OCI-LY7 (cell line): ENCODE data around the gene SMYD3. TPM values are rescaled to one million over a fixed set of nuclear protein-coding genes. Genes with fewer than 3 reads are reported as not detected.
"Not testable (repeated sequence)": the region's sequence is repeated elsewhere in the genome, so short reads cannot be mapped to it uniquely, and the experiment has no call there.

Experiments
- BruUV-seq: library from RNA; stranded (reverse); fragments of 400-500 nt; replicated peaks from 2 replicates; lab custom pipeline; 2021; lab: Mats Ljungman, UMichigan
- CTCF ChIA-PET: fragments of 300-600 bp; sonication (Branson Sonifier 250); formaldehyde crosslinking; loops from one replicate; lab custom pipeline; 2022; ENCODE audit warnings: antibody characterized with exemption; ENCODE audit not compliant: unreplicated experiment; lab: Charles Lee
- POLR2A ChIA-PET: fragments of 300-600 bp; sonication (Branson Sonifier 250); formaldehyde crosslinking; loops from one replicate; lab custom pipeline; 2022; ENCODE audit warnings: antibody characterized with exemption; lab: Charles Lee
- DNase-seq: peaks from one replicate; pipeline ENCODE4 v3.0.0-alpha.2; 2015; ENCODE audit warnings: low spot score
- H2AFZ ChIP-seq: fragments of 200-600 bp; sonication (generic), shearing (Covaris generic); 2 replicates; pipeline ENCODE4 v1.6.1; 2014; ENCODE audit warnings: mild to moderate bottlenecking, antibody characterized with exemption, low read length, moderate library complexity
- H3K27ac ChIP-seq: fragments of 200-600 bp; sonication (generic); 2 replicates; pipeline ENCODE4 v1.5.1; 2014; ENCODE audit warnings: mixed run types, low read depth, mild to moderate bottlenecking, moderate library complexity, low read length, inconsistent platforms; ENCODE audit not compliant: poor library complexity, severe bottlenecking
- H3K36me3 ChIP-seq: fragments of 200-600 bp; sonication (generic); 2 replicates; pipeline ENCODE4 v1.6.1; 2014; ENCODE audit warnings: mild to moderate bottlenecking, antibody characterized with exemption, low read length, moderate library complexity, mixed read lengths; ENCODE audit not compliant: insufficient read depth
- H3K4me1 ChIP-seq: fragments of 200-600 bp; sonication (generic); 2 replicates; pipeline ENCODE4 v1.5.1; 2014; ENCODE audit warnings: mild to moderate bottlenecking, low read length; ENCODE audit not compliant: insufficient read depth, poor library complexity, severe bottlenecking
- H3K4me2 ChIP-seq: fragments of 200-600 bp; sonication (generic); 2 replicates; pipeline ENCODE4 v1.6.1; 2014; ENCODE audit warnings: mild to moderate bottlenecking, low read length
- H3K4me3 ChIP-seq: fragments of 200-600 bp; sonication (generic); 2 replicates; pipeline ENCODE4 v1.5.1; 2014; ENCODE audit warnings: mild to moderate bottlenecking, low read depth, low read length; ENCODE audit not compliant: poor library complexity, severe bottlenecking
- H3K79me2 ChIP-seq: fragments of 200-600 bp; sonication (generic); 2 replicates; pipeline ENCODE4 v1.6.1; 2016; ENCODE audit warnings: low read depth, mild to moderate bottlenecking, low read length, moderate library complexity, mixed read lengths; ENCODE audit not compliant: insufficient read depth
- H3K9me2 ChIP-seq: fragments of 200-600 bp; sonication (generic); 2 replicates; pipeline ENCODE4 v1.6.1; 2016; ENCODE audit warnings: mild to moderate bottlenecking, low read length, mixed read lengths; ENCODE audit not compliant: insufficient read depth
- H3K9me3 ChIP-seq: fragments of 200-600 bp; sonication (generic); 2 replicates; pipeline ENCODE4 v1.6.1; 2014; ENCODE audit warnings: mild to moderate bottlenecking, mixed run types, low read length, mixed read lengths
- H4K20me1 ChIP-seq: fragments of 200-600 bp; sonication (generic); 2 replicates; pipeline ENCODE4 v1.6.1; 2014; ENCODE audit warnings: mild to moderate bottlenecking, antibody characterized with exemption, low read length, moderate library complexity, mixed read lengths; ENCODE audit not compliant: insufficient read depth
- EZH2phosphoT487 ChIP-seq: fragments of 200-600 bp; sonication (generic); IDR thresholded peaks from 2 replicates; pipeline ENCODE4 v1.6.1; 2018; ENCODE audit warnings: low read depth, borderline replicate concordance, mild to moderate bottlenecking, mixed run types, antibody characterized with exemption, low read length, moderate library complexity, mixed read lengths
- intact Hi-C: fragments of 100-400 bp; cut with micrococcal nuclease; formaldehyde crosslinking; loops from one replicate; pipeline ENCODE4 v1.10.0; 2022; ENCODE audit not compliant: unreplicated experiment
- total RNA-seq, 2 experiments: library from RNA; depleted of rRNA in 1 of 2; stranded (reverse); fragments of >200 nt in 1 of 2; shearing (Covaris generic) in 1 of 2; gene quantifications; 2 replicates each; pipeline ENCODE4 v1.2.3, GENCODE V29; 2014 to 2022
- TF ChIP-seq, protein P1 (sequence below): fragments of 200-600 bp; sonication (generic); conservative IDR thresholded peaks from 2 replicates; pipeline ENCODE4 v1.5.1; 2014; ENCODE audit warnings: mild to moderate bottlenecking, antibody characterized with exemption, low read length, moderate library complexity, mixed read lengths

SMYD3 gene
- total RNA-seq, 2 experiments from 2014 or later, result 28.9 to 34.5 TPM

- POLR2A ChIA-PET, result interaction anchor here (1.8 kb wide), 1 partner anchor 11 kb away, joined by 7 read pairs; no protein-coding TSS in a partner anchor
- H3K4me3 ChIP-seq, result no peak overlapping the region
- CTCF ChIA-PET, result no interaction called here
- DNase-seq, result no peak
- no peak overlapping the region for H2AFZ ChIP-seq
- BruUV-seq, result no TSS peak
- no peaks in the 10 kb centered on the region for H3K9me2 ChIP-seq
- no peak overlapping the region for H3K27ac ChIP-seq
- H3K79me2 ChIP-seq, result no peaks in the 10 kb centered on the region
- no peaks in the 10 kb centered on the region for H3K9me3 ChIP-seq
- H3K4me1 ChIP-seq, result peaks cover 4% of the 10 kb centered on the region
- no peak overlapping the region for H3K4me2 ChIP-seq
- no peaks in the 10 kb centered on the region for H3K36me3 ChIP-seq
- intact Hi-C loops, result no loop called here
- TF ChIP-seq EZH2phosphoT487, result no peak
- TF ChIP-seq, protein P1, sequence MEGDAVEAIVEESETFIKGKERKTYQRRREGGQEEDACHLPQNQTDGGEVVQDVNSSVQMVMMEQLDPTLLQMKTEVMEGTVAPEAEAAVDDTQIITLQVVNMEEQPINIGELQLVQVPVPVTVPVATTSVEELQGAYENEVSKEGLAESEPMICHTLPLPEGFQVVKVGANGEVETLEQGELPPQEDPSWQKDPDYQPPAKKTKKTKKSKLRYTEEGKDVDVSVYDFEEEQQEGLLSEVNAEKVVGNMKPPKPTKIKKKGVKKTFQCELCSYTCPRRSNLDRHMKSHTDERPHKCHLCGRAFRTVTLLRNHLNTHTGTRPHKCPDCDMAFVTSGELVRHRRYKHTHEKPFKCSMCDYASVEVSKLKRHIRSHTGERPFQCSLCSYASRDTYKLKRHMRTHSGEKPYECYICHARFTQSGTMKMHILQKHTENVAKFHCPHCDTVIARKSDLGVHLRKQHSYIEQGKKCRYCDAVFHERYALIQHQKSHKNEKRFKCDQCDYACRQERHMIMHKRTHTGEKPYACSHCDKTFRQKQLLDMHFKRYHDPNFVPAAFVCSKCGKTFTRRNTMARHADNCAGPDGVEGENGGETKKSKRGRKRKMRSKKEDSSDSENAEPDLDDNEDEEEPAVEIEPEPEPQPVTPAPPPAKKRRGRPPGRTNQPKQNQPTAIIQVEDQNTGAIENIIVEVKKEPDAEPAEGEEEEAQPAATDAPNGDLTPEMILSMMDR, result no peak
- H4K20me1 ChIP-seq, result no peaks in the 10 kb centered on the region
Observed at GRCh38 chr1:245825128-245825901, 681.8 kb downstream of the SMYD3 start.

GRCh38 chr1:245823408-245824147, 683.5 kb downstream of the SMYD3 start:
- TF ChIP-seq, protein P1, result no peak
- TF ChIP-seq EZH2phosphoT487, result no peak
- intact Hi-C loops, result no loop called here
- no peaks in the 10 kb centered on the region for H4K20me1 ChIP-seq
- ChIA-PET CTCF (no interaction called here), POLR2A (interaction anchor here (1.8 kb wide), 1 partner anchor 9 kb away, joined by 7 read pairs; no protein-coding TSS in a partner anchor)
- no peaks in the 10 kb centered on the region for H3K9me2 ChIP-seq
- H3K79me2 ChIP-seq, result no peaks in the 10 kb centered on the region
- H3K9me3 ChIP-seq, result no peaks in the 10 kb centered on the region
- DNase-seq, result no peak
- H3K27ac ChIP-seq, result no peak overlapping the region
- no peaks in the 10 kb centered on the region for H3K4me1 ChIP-seq
- H3K4me2 ChIP-seq, result no peak overlapping the region
- no TSS peak for BruUV-seq
- no peaks in the 10 kb centered on the region for H3K36me3 ChIP-seq
- H2AFZ ChIP-seq, result no peak overlapping the region
- no peak overlapping the region for H3K4me3 ChIP-seq

- Histone ChIP-seq H3K9me3 (no peaks in the 10 kb centered on the region), H2AFZ (no peak overlapping the region), H3K4me1 (no peaks in the 10 kb centered on the region), H3K36me3 (no peaks in the 10 kb centered on the region), H3K27ac (no peak overlapping the region), H4K20me1 (no peaks in the 10 kb centered on the region), H3K4me2 (no peak overlapping the region), H3K9me2 (no peaks in the 10 kb centered on the region), H3K4me3 (no peak overlapping the region), H3K79me2 (no peaks in the 10 kb centered on the region)
- no peak for DNase-seq
- BruUV-seq, result no TSS peak
- CTCF ChIA-PET, result no interaction called here
- POLR2A ChIA-PET, result no interaction called here
- TF ChIP-seq, protein P1, result no peak
- no peak for TF ChIP-seq EZH2phosphoT487
- intact Hi-C loops, result no loop called here
Observed at GRCh38 chr1:245822996-245823395, 684.1 kb downstream of the SMYD3 start.

GRCh38 chr1:245818363-245818762, 688.7 kb downstream of the SMYD3 start:
- BruUV-seq, intact Hi-C loops, H3K9me3 ChIP-seq, H3K4me3 ChIP-seq, DNase-seq, H4K20me1 ChIP-seq, H3K9me2 ChIP-seq, H2AFZ ChIP-seq, CTCF ChIA-PET, H3K36me3 ChIP-seq, H3K4me2 ChIP-seq, H3K4me1 ChIP-seq, H3K79me2 ChIP-seq, H3K27ac ChIP-seq, POLR2A ChIA-PET: not testable (repeated sequence)
